TTC549 (cell line): Measurements from ENCODE around the gene SETSIP.
"Not testable (repeated sequence)": the region's sequence is repeated elsewhere in the genome, so short reads cannot be mapped to it uniquely, and the experiment has no call there.

ENCODE experiments used
- FAIRE-seq: peaks from 2 replicates; lab custom pipeline; 2012; peaks lifted over from hg19 to GRCh38; lab: Jason Lieb, UNC

The SETSIP gene

GRCh38 chr1:92045766-92046495 is 29.3 kb downstream of the SETSIP start:
- FAIRE-seq, result no peak

GRCh38 chr1:92043621-92044020 is 31.6 kb downstream of the SETSIP start:
- FAIRE-seq, result no peak

- no peak for FAIRE-seq
Observed at GRCh38 chr1:92040971-92041370, 34.2 kb downstream of the SETSIP start.

GRCh38 chr1:92038695-92039346 is 36.4 kb downstream of the SETSIP start:
- no peak for FAIRE-seq

GRCh38 chr1:92037400-92037799 is 37.8 kb downstream of the SETSIP start:
- FAIRE-seq, result no peak

- FAIRE-seq, result no peak
Observed at GRCh38 chr1:92031281-92032110, 43.7 kb downstream of the SETSIP start.

GRCh38 chr1:92030656-92031107 is 44.5 kb downstream of the SETSIP start:
- no peak for FAIRE-seq

GRCh38 chr1:92029241-92029922 is 45.8 kb downstream of the SETSIP start:
- no peak for FAIRE-seq

- FAIRE-seq, result no peak
Observed at GRCh38 chr1:92026806-92027205, 48.4 kb downstream of the SETSIP start.

GRCh38 chr1:92026042-92026441 is 49.2 kb downstream of the SETSIP start:
- FAIRE-seq, result not testable (repeated sequence)
